Measurements from ENCODE around the gene FIBIN.
"Not testable (repeated sequence)": the region's sequence is repeated elsewhere in the genome, so short reads cannot be mapped to it uniquely, and the experiment has no call there.

DNA sequence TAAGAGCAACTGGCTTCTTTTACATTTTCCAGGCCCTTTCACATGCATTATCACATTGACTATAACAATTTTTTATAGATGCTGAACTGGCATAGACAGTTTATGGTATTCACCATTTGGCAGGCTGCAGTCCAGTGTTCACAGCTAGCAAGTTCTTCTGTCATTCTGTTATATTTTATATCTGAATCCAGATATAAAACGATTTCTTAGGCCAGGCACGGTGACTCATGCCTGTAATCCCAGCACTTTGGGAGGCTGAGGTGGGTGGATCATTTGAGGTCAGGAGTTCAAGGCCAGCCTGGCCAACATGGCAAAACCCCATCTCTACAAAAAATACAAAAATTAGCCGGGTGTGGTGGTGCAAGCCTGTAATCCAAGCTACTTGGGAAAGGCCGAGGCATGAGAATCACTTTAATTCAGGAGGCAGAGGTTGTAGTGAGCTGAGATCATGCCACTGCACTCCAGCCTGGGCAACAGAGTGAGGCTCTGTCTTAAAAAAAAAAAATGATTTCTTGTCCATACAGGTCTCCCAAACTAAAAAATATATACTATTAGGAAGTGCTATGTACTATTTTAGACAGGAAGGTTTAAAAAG lies 7.3 kb downstream of the FIBIN start:
- TF ChIP-seq, protein P1, sequence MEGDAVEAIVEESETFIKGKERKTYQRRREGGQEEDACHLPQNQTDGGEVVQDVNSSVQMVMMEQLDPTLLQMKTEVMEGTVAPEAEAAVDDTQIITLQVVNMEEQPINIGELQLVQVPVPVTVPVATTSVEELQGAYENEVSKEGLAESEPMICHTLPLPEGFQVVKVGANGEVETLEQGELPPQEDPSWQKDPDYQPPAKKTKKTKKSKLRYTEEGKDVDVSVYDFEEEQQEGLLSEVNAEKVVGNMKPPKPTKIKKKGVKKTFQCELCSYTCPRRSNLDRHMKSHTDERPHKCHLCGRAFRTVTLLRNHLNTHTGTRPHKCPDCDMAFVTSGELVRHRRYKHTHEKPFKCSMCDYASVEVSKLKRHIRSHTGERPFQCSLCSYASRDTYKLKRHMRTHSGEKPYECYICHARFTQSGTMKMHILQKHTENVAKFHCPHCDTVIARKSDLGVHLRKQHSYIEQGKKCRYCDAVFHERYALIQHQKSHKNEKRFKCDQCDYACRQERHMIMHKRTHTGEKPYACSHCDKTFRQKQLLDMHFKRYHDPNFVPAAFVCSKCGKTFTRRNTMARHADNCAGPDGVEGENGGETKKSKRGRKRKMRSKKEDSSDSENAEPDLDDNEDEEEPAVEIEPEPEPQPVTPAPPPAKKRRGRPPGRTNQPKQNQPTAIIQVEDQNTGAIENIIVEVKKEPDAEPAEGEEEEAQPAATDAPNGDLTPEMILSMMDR (IDR thresholded peaks at IDR 0.05), result not testable (repeated sequence)
- TF ChIP-seq, protein P2, sequence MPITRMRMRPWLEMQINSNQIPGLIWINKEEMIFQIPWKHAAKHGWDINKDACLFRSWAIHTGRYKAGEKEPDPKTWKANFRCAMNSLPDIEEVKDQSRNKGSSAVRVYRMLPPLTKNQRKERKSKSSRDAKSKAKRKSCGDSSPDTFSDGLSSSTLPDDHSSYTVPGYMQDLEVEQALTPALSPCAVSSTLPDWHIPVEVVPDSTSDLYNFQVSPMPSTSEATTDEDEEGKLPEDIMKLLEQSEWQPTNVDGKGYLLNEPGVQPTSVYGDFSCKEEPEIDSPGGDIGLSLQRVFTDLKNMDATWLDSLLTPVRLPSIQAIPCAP (CRISPR knock-in tag; IDR thresholded peaks at IDR 0.05), result not testable (repeated sequence)
- not testable (repeated sequence) for TF ChIP-seq NR3C1 (CRISPR knock-in tag; conservative IDR thresholded peaks at IDR 0.05; ENCODE audit: low read depth); JUN (CRISPR knock-in tag; IDR thresholded peaks at IDR 0.05); CREB1 (CRISPR knock-in tag; IDR thresholded peaks at IDR 0.05); FOXP1 (CRISPR knock-in tag; IDR thresholded peaks at IDR 0.05; ENCODE audit: borderline replicate concordance); TEAD4 (CRISPR knock-in tag; IDR thresholded peaks at IDR 0.05); SOX15 (CRISPR knock-in tag; IDR thresholded peaks at IDR 0.05); TEAD1 (CRISPR knock-in tag; IDR thresholded peaks at IDR 0.05); ZBTB21 (CRISPR knock-in tag; IDR thresholded peaks at IDR 0.05; ENCODE audit: borderline replicate concordance); TCF7 (CRISPR knock-in tag; IDR thresholded peaks at IDR 0.05; ENCODE audit: low read depth)
- TF ChIP-seq, protein P3, sequence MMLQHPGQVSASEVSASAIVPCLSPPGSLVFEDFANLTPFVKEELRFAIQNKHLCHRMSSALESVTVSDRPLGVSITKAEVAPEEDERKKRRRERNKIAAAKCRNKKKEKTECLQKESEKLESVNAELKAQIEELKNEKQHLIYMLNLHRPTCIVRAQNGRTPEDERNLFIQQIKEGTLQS (CRISPR knock-in tag; conservative IDR thresholded peaks at IDR 0.05), result not testable (repeated sequence)
- TF ChIP-seq, protein P4, sequence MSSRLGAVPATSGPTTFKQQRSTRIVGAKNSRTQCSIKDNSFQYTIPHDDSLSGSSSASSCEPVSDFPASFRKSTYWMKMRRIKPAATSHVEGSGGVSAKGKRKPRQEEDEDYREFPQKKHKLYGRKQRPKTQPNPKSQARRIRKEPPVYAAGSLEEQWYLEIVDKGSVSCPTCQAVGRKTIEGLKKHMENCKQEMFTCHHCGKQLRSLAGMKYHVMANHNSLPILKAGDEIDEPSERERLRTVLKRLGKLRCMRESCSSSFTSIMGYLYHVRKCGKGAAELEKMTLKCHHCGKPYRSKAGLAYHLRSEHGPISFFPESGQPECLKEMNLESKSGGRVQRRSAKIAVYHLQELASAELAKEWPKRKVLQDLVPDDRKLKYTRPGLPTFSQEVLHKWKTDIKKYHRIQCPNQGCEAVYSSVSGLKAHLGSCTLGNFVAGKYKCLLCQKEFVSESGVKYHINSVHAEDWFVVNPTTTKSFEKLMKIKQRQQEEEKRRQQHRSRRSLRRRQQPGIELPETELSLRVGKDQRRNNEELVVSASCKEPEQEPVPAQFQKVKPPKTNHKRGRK (CRISPR knock-in tag; IDR thresholded peaks at IDR 0.05; ENCODE audit: borderline replicate concordance), result not testable (repeated sequence)
- TF ChIP-seq, protein P5, sequence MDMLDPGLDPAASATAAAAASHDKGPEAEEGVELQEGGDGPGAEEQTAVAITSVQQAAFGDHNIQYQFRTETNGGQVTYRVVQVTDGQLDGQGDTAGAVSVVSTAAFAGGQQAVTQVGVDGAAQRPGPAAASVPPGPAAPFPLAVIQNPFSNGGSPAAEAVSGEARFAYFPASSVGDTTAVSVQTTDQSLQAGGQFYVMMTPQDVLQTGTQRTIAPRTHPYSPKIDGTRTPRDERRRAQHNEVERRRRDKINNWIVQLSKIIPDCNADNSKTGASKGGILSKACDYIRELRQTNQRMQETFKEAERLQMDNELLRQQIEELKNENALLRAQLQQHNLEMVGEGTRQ (CRISPR knock-in tag; IDR thresholded peaks at IDR 0.05), result not testable (repeated sequence)
